Gastroesophageal sphincter (tissue), 3 donors: Measurements from ENCODE around the gene ACP4.

Source experiments
- CTCF ChIP-seq, 4 experiments: fragments of 200-600 bp in 2 of 4; fragments of 450-650 bp in 2 of 4; sonication (generic) in 1 of 4; IDR thresholded peaks; one replicate each; pipeline ENCODE4 v1.5.1; 2017 to 2019; ENCODE audit warnings: antibody characterized with exemption in 4 of 4, mild to moderate bottlenecking in 2 of 4, moderate library complexity in 2 of 4
- EP300 ChIP-seq: sonication (generic); formaldehyde crosslinking; IDR thresholded peaks from one replicate; pipeline ENCODE4 v1.6.1; 2017; ENCODE audit warnings: antibody characterized with exemption, mild to moderate bottlenecking
- POLR2A ChIP-seq, 2 donors: fragments of 450-650 bp; IDR thresholded peaks; one replicate each; pipeline ENCODE4 v1.6.1; 2017; ENCODE audit warnings: antibody characterized with exemption in 2 of 2, mild to moderate bottlenecking in 2 of 2, moderate library complexity in 1 of 2
- POLR2AphosphoS5 ChIP-seq: sonication (generic); formaldehyde crosslinking; IDR thresholded peaks from one replicate; pipeline ENCODE4 v1.6.1; 2017; ENCODE audit warnings: antibody characterized with exemption

DNA sequence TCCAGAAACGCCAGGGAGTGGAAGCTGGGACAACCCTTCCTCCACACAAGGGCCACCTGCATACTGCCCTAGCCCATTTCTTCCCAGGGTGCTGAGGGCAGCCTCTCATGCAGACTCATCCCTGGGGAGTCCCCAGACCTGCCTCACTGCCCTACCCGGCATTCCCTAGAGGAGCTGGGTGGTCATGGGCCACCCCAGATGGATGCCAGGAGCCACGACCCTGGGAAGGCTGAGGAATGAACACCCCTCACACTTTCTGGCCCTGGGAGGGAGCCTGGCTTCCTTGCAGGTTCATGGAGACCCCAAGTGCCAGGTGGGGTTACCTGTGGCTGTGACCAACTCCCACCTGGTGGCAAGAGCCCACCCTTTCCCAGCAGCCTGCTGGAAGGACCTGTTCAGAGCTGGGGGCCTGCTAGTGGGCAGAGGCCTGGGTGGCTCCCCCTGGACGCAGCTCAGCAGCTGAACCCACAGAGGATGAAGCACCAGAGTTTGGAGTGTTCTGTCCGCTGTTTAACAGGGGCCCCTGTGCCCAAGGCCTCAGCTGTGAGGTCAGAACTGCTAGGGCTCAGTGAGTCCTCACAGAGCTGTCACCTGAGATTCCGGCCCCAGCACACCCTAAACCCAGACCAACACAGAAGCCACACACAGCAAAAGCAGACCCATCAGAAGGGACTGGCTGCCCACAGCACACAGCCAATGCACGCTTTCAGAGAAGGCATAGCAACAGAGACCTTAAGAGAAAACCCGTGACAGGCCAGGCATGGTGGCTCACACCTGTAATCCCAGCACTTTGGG lies 6.6 kb downstream of the ACP4 start:
- TF ChIP-seq POLR2A (IDR thresholded peaks at IDR 0.05) (no peak), CTCF (IDR thresholded peaks at IDR 0.05) (no peak), POLR2AphosphoS5 (no peak), EP300 (no peak)
